Measurements from ENCODE around the gene KRI1. TPM values are rescaled to one million over a fixed set of nuclear protein-coding genes. Genes with fewer than 3 reads are reported as not detected.

Gene KRI1
- total RNA-seq, 1 experiment from 2014 or later: 27.4 TPM

- intact Hi-C loops (cut with micrococcal nuclease): no loop called here
- CTCF ChIA-PET: interaction anchor here (0.6 to 2.0 kb wide), 4 partner anchors 24 to 735 kb away, joined by 3 to 5 read pairs (median 4); partner anchors contain the start of gene RAB3D
- no peak overlapping the region for H3K4me3 Mint-ChIP-seq (ENCODE audit: unreplicated experiment)
- H3K36me3 Mint-ChIP-seq (ENCODE audit: insufficient read depth, unreplicated experiment): no peaks in the 10 kb centered on the region
- POLR2A ChIA-PET: interaction anchor here (1.1 kb wide), 1 partner anchor 21 kb away, joined by 5 read pairs; the partner anchor contains the start of gene SLC44A2
- H3K4me1 Mint-ChIP-seq (ENCODE audit: insufficient read depth, unreplicated experiment): no peaks in the 10 kb centered on the region
- TF ChIP-seq, protein P1, sequence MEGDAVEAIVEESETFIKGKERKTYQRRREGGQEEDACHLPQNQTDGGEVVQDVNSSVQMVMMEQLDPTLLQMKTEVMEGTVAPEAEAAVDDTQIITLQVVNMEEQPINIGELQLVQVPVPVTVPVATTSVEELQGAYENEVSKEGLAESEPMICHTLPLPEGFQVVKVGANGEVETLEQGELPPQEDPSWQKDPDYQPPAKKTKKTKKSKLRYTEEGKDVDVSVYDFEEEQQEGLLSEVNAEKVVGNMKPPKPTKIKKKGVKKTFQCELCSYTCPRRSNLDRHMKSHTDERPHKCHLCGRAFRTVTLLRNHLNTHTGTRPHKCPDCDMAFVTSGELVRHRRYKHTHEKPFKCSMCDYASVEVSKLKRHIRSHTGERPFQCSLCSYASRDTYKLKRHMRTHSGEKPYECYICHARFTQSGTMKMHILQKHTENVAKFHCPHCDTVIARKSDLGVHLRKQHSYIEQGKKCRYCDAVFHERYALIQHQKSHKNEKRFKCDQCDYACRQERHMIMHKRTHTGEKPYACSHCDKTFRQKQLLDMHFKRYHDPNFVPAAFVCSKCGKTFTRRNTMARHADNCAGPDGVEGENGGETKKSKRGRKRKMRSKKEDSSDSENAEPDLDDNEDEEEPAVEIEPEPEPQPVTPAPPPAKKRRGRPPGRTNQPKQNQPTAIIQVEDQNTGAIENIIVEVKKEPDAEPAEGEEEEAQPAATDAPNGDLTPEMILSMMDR (IDR thresholded peaks at IDR 0.05; ENCODE audit: unreplicated experiment): no peak
- peaks cover 15% of the 10 kb centered on the region for H3K27me3 Mint-ChIP-seq (ENCODE audit: insufficient read depth, unreplicated experiment)
- no TSS peak for BruUV-seq (replicated peaks)
- no peaks in the 10 kb centered on the region for H3K9me3 Mint-ChIP-seq (ENCODE audit: unreplicated experiment)
- H3K27ac Mint-ChIP-seq (ENCODE audit: low read depth, unreplicated experiment): no peak overlapping the region
- no peak for DNase-seq (ENCODE audit: unreplicated experiment)
Measured at GRCh38 chr19:10604460-10604980, 38.7 kb upstream of the KRI1 start.

- intact Hi-C loops (cut with micrococcal nuclease): loop anchor here (2.0 kb wide), 1 partner anchor 13 kb away; no protein-coding TSS in a partner anchor
- TF ChIP-seq, protein P1 (IDR thresholded peaks at IDR 0.05; ENCODE audit: unreplicated experiment): no peak
- no peaks in the 10 kb centered on the region for H3K4me1 Mint-ChIP-seq (ENCODE audit: insufficient read depth, unreplicated experiment)
- no peak for DNase-seq (ENCODE audit: unreplicated experiment)
- POLR2A ChIA-PET: interaction anchor here (1.1 kb wide), 1 partner anchor 21 kb away, joined by 5 read pairs; the partner anchor contains the start of gene SLC44A2
- H3K27ac Mint-ChIP-seq (ENCODE audit: low read depth, unreplicated experiment): no peak overlapping the region
- peaks cover 15% of the 10 kb centered on the region for H3K27me3 Mint-ChIP-seq (ENCODE audit: insufficient read depth, unreplicated experiment)
- no TSS peak for BruUV-seq (replicated peaks)
- peak overlapping the region; percentile 60 for H3K4me3 Mint-ChIP-seq (ENCODE audit: unreplicated experiment)
- H3K36me3 Mint-ChIP-seq (ENCODE audit: insufficient read depth, unreplicated experiment): no peaks in the 10 kb centered on the region
- CTCF ChIA-PET: interaction anchor here (0.6 to 2.0 kb wide), 3 partner anchors 40 to 736 kb away, joined by 3 to 5 read pairs (median 3); partner anchors contain the start of gene RAB3D
- no peaks in the 10 kb centered on the region for H3K9me3 Mint-ChIP-seq (ENCODE audit: unreplicated experiment)
Measured at GRCh38 chr19:10603873-10604459, 38.2 kb upstream of the KRI1 start.

- no peaks in the 10 kb centered on the region for H3K36me3 Mint-ChIP-seq (ENCODE audit: insufficient read depth, unreplicated experiment)
- intact Hi-C loops (cut with micrococcal nuclease): loop anchor here (2.0 kb wide), 1 partner anchor 14 kb away; no protein-coding TSS in a partner anchor
Measured at GRCh38 chr19:10603084-10603872, 37.5 kb upstream of the KRI1 start.

More at GRCh38 chr19:10603084-10603872, 37.5 kb upstream of the KRI1 start:
- Mint-ChIP-seq H3K4me1 (ENCODE audit: insufficient read depth, unreplicated experiment) (no peaks in the 10 kb centered on the region), H3K27me3 (ENCODE audit: insufficient read depth, unreplicated experiment) (peaks cover 15% of the 10 kb centered on the region), H3K4me3 (ENCODE audit: unreplicated experiment) (peak overlapping the region; percentile 60), H3K27ac (ENCODE audit: low read depth, unreplicated experiment) (no peak overlapping the region), H3K9me3 (ENCODE audit: unreplicated experiment) (no peaks in the 10 kb centered on the region)
- ChIA-PET POLR2A (interaction anchor here (1.1 kb wide), 2 partner anchors 17 to 22 kb away, joined by 5 read pairs; partner anchors contain the start of gene SLC44A2), CTCF (no interaction called here)
- DNase-seq (ENCODE audit: unreplicated experiment): no peak
- TF ChIP-seq, protein P1 (IDR thresholded peaks at IDR 0.05; ENCODE audit: unreplicated experiment): no peak
- BruUV-seq (replicated peaks): no TSS peak
